Measurements from ENCODE around the gene RAVER2. TPM values are rescaled to one million over a fixed set of nuclear protein-coding genes. Genes with fewer than 3 reads are reported as not detected.

Gene RAVER2
- polyA plus RNA-seq, 2 of the 4 experiments (the other 2 are of a cell fraction), result 6.2 to 17.2 TPM

DNA sequence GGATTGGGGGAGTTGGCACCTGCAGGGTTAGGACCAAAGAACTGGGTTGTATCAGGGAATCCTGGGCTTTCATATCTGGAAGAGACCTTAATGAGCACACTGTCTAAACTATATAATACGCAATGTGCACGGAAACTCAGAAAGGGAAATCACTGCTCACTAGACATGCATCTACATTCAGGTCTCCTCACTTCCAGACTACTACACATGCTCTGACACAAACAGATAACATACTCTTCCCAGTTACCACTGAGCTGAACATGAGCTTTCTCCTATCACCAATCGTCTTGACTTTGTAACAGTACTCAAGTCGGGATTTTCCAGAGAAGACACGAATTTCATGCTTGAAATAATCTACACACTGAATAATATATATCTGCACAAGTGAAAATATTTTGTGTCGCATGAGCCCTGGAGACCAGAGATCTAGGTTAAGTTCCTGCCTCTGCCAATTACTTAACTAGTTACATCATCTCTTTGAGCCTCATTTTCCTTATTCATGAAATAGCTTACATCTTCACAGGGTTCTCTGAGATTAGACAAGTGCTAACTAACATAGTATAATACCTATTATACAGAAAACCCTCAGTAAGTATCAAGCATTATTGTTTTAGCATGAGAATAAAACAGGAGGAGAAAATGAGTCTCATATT lies 120.4 kb downstream of the RAVER2 start:
- ATAC-seq (no peak), DNase-seq (ENCODE audit: low read depth in 1 of 2, low spot score in 1 of 2) (no peak), FAIRE-seq (no peak)
- Histone ChIP-seq H3K27ac (peak overlapping the region in 1 of 2 experiments; percentile 28; a peak in 1 of 6 replicates), H3K4me2 (no peak overlapping the region), H3K4me1 (peaks cover 9% of the 10 kb centered on the region), H3K4me3 (no peak overlapping the region), H3K9me3 (no peaks in the 10 kb centered on the region)
- ChIA-PET POLR2A (no interaction called here), CTCF (interaction anchor here (1.3 kb wide), 1 partner anchor 41 kb away, joined by 3 read pairs; no protein-coding TSS in a partner anchor)
- WGBS (ENCODE audit: missing lambda C conversion rate), result 88% methylated on average over 6 of the region's 6 CpGs
- TF ChIP-seq KDM5A (IDR thresholded peaks at IDR 0.05), result no peak

DNA sequence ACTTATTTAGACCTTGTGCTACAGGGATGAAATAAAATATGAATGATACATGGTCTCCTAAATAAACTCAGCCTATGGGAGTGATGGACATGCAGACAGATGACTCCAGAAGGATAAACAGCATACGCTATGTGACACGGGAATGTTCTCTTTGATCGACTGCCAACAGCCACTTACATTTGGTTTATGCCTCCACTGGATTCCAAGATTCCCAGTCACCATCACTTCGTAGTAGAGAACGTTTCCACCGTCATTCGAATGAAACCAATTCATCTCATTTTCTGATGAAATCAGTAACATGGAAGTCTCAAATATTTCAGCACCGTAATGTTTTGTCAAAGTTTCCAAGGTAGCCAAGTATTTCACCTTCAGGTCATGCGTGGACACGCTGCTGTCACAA lies 121.8 kb downstream of the RAVER2 start:
- CTCF ChIA-PET, result no interaction called here
- POLR2A ChIA-PET, result no interaction called here
- FAIRE-seq (no peak), DNase-seq (ENCODE audit: low read depth in 1 of 2, low spot score in 1 of 2) (no peak), ATAC-seq (no peak)
- no peak for TF ChIP-seq RCOR1 (IDR thresholded peaks at IDR 0.05; ENCODE audit: low read depth, low read length)
- TF ChIP-seq FOSL2 (IDR thresholded peaks at IDR 0.05), result no peak
- no peak for TF ChIP-seq FOSL2 (CRISPR knock-in tag; IDR thresholded peaks at IDR 0.05)
- TF ChIP-seq HOXA7 (CRISPR knock-in tag; IDR thresholded peaks at IDR 0.05), result no peak
- no peak overlapping the region for H3K4me2 ChIP-seq
- WGBS (ENCODE audit: missing lambda C conversion rate), result 92% methylated on average over 10 of the region's 10 CpGs
- H3K4me3 ChIP-seq, result no peak overlapping the region
- no peak overlapping the region for H3K27ac ChIP-seq
- no peaks in the 10 kb centered on the region for H3K9me3 ChIP-seq
- H3K4me1 ChIP-seq, result peaks cover 9% of the 10 kb centered on the region

DNA sequence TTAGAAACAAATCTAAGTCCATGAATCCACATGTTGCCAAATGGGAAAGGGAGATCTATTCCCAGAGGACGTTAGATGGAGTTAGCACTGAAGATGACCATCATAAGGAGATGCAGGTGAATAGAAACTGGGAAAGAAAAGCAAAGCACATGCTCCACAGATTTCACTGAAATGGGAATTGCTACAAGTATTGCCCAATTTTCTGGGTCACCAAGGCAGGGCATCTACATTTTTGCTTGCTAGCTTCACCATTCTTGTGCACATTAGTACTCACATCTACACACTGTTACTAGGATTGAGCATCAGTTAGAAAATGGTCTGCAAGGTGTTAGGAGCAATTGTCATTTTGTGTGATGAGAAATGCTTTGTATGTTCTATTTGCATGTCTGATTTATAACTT lies 122.4 kb downstream of the RAVER2 start:
- POLR2A ChIA-PET, result no interaction called here
- no peak overlapping the region for H3K27ac ChIP-seq
- no peak overlapping the region for H3K4me3 ChIP-seq
- H3K4me2 ChIP-seq, result no peak overlapping the region
- no peaks in the 10 kb centered on the region for H3K9me3 ChIP-seq
- peaks cover 9% of the 10 kb centered on the region for H3K4me1 ChIP-seq
- DNase-seq (ENCODE audit: low read depth in 1 of 2, low spot score in 1 of 2) (no peak), FAIRE-seq (no peak), ATAC-seq (no peak)
- CTCF ChIA-PET, result no interaction called here
- TF ChIP-seq SREBF2 (IDR thresholded peaks at IDR 0.05), result no peak
- no peak for TF ChIP-seq EHF (CRISPR knock-in tag; IDR thresholded peaks at IDR 0.05)
- no peak for TF ChIP-seq HOXA7 (CRISPR knock-in tag; IDR thresholded peaks at IDR 0.05)
- TF ChIP-seq JUNB (IDR thresholded peaks at IDR 0.05), result no peak
- TF ChIP-seq EHMT2 (IDR thresholded peaks at IDR 0.05; ENCODE audit: low read depth), result no peak
- TF ChIP-seq, protein P1, sequence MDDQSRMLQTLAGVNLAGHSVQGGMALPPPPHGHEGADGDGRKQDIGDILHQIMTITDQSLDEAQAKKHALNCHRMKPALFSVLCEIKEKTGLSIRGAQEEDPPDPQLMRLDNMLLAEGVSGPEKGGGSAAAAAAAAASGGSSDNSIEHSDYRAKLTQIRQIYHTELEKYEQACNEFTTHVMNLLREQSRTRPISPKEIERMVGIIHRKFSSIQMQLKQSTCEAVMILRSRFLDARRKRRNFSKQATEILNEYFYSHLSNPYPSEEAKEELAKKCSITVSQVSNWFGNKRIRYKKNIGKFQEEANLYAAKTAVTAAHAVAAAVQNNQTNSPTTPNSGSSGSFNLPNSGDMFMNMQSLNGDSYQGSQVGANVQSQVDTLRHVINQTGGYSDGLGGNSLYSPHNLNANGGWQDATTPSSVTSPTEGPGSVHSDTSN (IDR thresholded peaks at IDR 0.05), result no peak
- no peak for TF ChIP-seq PHF8 (IDR thresholded peaks at IDR 0.05; ENCODE audit: borderline replicate concordance, low read depth)
- no peak for TF ChIP-seq RCOR1 (IDR thresholded peaks at IDR 0.05; ENCODE audit: low read depth, low read length)
- TF ChIP-seq ZNF302 (CRISPR knock-in tag; IDR thresholded peaks at IDR 0.05), result no peak
- TF ChIP-seq, protein P2, sequence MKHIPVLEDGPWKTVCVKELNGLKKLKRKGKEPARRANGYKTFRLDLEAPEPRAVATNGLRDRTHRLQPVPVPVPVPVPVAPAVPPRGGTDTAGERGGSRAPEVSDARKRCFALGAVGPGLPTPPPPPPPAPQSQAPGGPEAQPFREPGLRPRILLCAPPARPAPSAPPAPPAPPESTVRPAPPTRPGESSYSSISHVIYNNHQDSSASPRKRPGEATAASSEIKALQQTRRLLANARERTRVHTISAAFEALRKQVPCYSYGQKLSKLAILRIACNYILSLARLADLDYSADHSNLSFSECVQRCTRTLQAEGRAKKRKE (CRISPR knock-in tag; IDR thresholded peaks at IDR 0.05; ENCODE audit: low read depth), result no peak
- TF ChIP-seq, protein P3, sequence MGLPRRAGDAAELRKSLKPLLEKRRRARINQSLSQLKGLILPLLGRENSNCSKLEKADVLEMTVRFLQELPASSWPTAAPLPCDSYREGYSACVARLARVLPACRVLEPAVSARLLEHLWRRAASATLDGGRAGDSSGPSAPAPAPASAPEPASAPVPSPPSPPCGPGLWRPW (IDR thresholded peaks at IDR 0.05), result no peak
- no peak for TF ChIP-seq SMC3 (IDR thresholded peaks at IDR 0.05)
- TF ChIP-seq, protein P4, sequence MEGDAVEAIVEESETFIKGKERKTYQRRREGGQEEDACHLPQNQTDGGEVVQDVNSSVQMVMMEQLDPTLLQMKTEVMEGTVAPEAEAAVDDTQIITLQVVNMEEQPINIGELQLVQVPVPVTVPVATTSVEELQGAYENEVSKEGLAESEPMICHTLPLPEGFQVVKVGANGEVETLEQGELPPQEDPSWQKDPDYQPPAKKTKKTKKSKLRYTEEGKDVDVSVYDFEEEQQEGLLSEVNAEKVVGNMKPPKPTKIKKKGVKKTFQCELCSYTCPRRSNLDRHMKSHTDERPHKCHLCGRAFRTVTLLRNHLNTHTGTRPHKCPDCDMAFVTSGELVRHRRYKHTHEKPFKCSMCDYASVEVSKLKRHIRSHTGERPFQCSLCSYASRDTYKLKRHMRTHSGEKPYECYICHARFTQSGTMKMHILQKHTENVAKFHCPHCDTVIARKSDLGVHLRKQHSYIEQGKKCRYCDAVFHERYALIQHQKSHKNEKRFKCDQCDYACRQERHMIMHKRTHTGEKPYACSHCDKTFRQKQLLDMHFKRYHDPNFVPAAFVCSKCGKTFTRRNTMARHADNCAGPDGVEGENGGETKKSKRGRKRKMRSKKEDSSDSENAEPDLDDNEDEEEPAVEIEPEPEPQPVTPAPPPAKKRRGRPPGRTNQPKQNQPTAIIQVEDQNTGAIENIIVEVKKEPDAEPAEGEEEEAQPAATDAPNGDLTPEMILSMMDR (IDR thresholded peaks at IDR 0.05), result no peak
- no peak for TF ChIP-seq FOSL2 (IDR thresholded peaks at IDR 0.05)
- TF ChIP-seq FOSL2 (CRISPR knock-in tag; IDR thresholded peaks at IDR 0.05), result no peak
- TF ChIP-seq, protein P5, sequence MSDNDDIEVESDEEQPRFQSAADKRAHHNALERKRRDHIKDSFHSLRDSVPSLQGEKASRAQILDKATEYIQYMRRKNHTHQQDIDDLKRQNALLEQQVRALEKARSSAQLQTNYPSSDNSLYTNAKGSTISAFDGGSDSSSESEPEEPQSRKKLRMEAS (IDR thresholded peaks at IDR 0.05), result no peak
- no peak for TF ChIP-seq HEYL (CRISPR knock-in tag; IDR thresholded peaks at IDR 0.05)
- TF ChIP-seq EP300 (IDR thresholded peaks at IDR 0.05), result no peak
- TF ChIP-seq, protein P6, sequence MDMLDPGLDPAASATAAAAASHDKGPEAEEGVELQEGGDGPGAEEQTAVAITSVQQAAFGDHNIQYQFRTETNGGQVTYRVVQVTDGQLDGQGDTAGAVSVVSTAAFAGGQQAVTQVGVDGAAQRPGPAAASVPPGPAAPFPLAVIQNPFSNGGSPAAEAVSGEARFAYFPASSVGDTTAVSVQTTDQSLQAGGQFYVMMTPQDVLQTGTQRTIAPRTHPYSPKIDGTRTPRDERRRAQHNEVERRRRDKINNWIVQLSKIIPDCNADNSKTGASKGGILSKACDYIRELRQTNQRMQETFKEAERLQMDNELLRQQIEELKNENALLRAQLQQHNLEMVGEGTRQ (IDR thresholded peaks at IDR 0.05), result no peak
- TF ChIP-seq CHD2 (IDR thresholded peaks at IDR 0.05; ENCODE audit: low read length, partially characterized antibody), result no peak
- 71% methylated on average over 1 of the region's 1 CpG for WGBS (ENCODE audit: missing lambda C conversion rate)

All from A549 (cell line).